H7 (cell line): ENCODE results near the gene IL4. TPM values are rescaled to one million over a fixed set of nuclear protein-coding genes. Genes with fewer than 3 reads are reported as not detected.
A peak's percentile ranks its signal among the peaks of the same experiment; 100 is the strongest.

Experiments used
- DNase-seq: peaks from one replicate; pipeline ENCODE4 v3.0.0; 2012
- H3K27me3 ChIP-seq: 2 replicates; pipeline ENCODE4 v1.6.0; 2011; ENCODE audit warnings: mild to moderate bottlenecking, low read length; ENCODE audit not compliant: control insufficient read depth, insufficient read depth
- H3K36me3 ChIP-seq: replicated peaks from 2 replicates; pipeline ENCODE4 v1.5.1; 2011; ENCODE audit warnings: low read length; ENCODE audit not compliant: control insufficient read depth, insufficient read depth
- H3K4me3 ChIP-seq: 2 replicates; pipeline ENCODE4 v1.5.1; 2011; ENCODE audit warnings: low read depth, mild to moderate bottlenecking, control low read depth, low read length, moderate library complexity; ENCODE audit not compliant: insufficient read depth
- total RNA-seq: library from RNA; depleted of rRNA; stranded (reverse); fragments of >200 nt; shearing (Covaris generic); gene quantifications from 2 replicates; pipeline ENCODE4 v1.2.3, GENCODE V29; 2014

Gene IL4
- total RNA-seq, 1 experiment from 2014 or later, result not detected

- Histone ChIP-seq H3K36me3 (no peaks in the 10 kb centered on the region), H3K27me3 (0 out of 2 replicates have a peak, but pooled peaks cover 2% of the 10 kb centered on the region), H3K4me3 (no peak overlapping the region)
- no peak for DNase-seq
These were observed 25.4 kb upstream of the IL4 start for GRCh38 chr5:132648355-132648754.

- Histone ChIP-seq H3K4me3 (no peak overlapping the region), H3K27me3 (peaks cover 22% of the 10 kb centered on the region), H3K36me3 (no peaks in the 10 kb centered on the region)
- no peak for DNase-seq
These were observed 21.8 kb upstream of the IL4 start for GRCh38 chr5:132651838-132652469.

GRCh38 chr5:132653716-132654115 is 20.1 kb upstream of the IL4 start:
- H3K36me3 ChIP-seq, result no peaks in the 10 kb centered on the region
- H3K4me3 ChIP-seq, result no peak overlapping the region
- peak; percentile 31 for DNase-seq
- H3K27me3 ChIP-seq, result peaks cover 30% of the 10 kb centered on the region

- peak; percentile 86 for DNase-seq
- Histone ChIP-seq H3K27me3 (peaks cover 28% of the 10 kb centered on the region), H3K36me3 (no peaks in the 10 kb centered on the region), H3K4me3 (peak overlapping the region; percentile 31)
These were observed 17.7 kb upstream of the IL4 start for GRCh38 chr5:132655821-132656773.

- Histone ChIP-seq H3K27me3 (peaks cover 28% of the 10 kb centered on the region), H3K4me3 (peak overlapping the region; percentile 31; the same call in 1 of the 2 replicates), H3K36me3 (no peaks in the 10 kb centered on the region)
- DNase-seq, result no peak
These were observed 16.9 kb upstream of the IL4 start for GRCh38 chr5:132656774-132657355.

GRCh38 chr5:132657676-132658380 is 16.0 kb upstream of the IL4 start, which contains the start of gene IL13:
TSS of gene IL13 (plus strand) at chr5:132658173. CDS start at chr5:132658187, 14 bp downstream.
- H3K36me3 ChIP-seq, result no peaks in the 10 kb centered on the region
- no peak for DNase-seq

GRCh38 chr5:132658381-132659302 is 15.1 kb upstream of the IL4 start:
- H3K4me3 ChIP-seq, result no peak overlapping the region
- H3K36me3 ChIP-seq, result no peaks in the 10 kb centered on the region
- H3K27me3 ChIP-seq, result peaks cover 27% of the 10 kb centered on the region
- no peak for DNase-seq

More at GRCh38 chr5:132657676-132658380, 16.0 kb upstream of the IL4 start, which contains the start of gene IL13:
- peaks cover 28% of the 10 kb centered on the region for H3K27me3 ChIP-seq
- no peak within 1 kb of the TSS for H3K4me3 ChIP-seq

GRCh38 chr5:132659598-132660493 is 13.9 kb upstream of the IL4 start:
- H3K27me3 ChIP-seq, result peaks cover 24% of the 10 kb centered on the region
- peak; percentile 30 for DNase-seq
- H3K4me3 ChIP-seq, result no peak overlapping the region
- no peaks in the 10 kb centered on the region for H3K36me3 ChIP-seq

- DNase-seq, result no peak
- Histone ChIP-seq H3K27me3 (peaks cover 13% of the 10 kb centered on the region), H3K4me3 (no peak overlapping the region)
These were observed 12.4 kb upstream of the IL4 start for GRCh38 chr5:132661231-132662003.

GRCh38 chr5:132662004-132662401 is 11.8 kb upstream of the IL4 start:
- no peak overlapping the region for H3K4me3 ChIP-seq
- no peak for DNase-seq

More at GRCh38 chr5:132661231-132662003, 12.4 kb upstream of the IL4 start:
- no peaks in the 10 kb centered on the region for H3K36me3 ChIP-seq

GRCh38 chr5:132662925-132663770 is 10.6 kb upstream of the IL4 start:
- H3K27me3 ChIP-seq, result no peaks in the 10 kb centered on the region; the same call in 1 of the 2 replicates
- DNase-seq, result peak; percentile 69

More at GRCh38 chr5:132662004-132662401, 11.8 kb upstream of the IL4 start:
- Histone ChIP-seq H3K36me3 (no peaks in the 10 kb centered on the region), H3K27me3 (peaks cover 7% of the 10 kb centered on the region)

More at GRCh38 chr5:132662925-132663770, 10.6 kb upstream of the IL4 start:
- Histone ChIP-seq H3K4me3 (no peak overlapping the region), H3K36me3 (no peaks in the 10 kb centered on the region)
